GM12878 (cell line): ENCODE measurements around the gene CD180.

Experiments
- BHLHE40 ChIP-seq, 2 experiments: fragments of 450-650 bp in 1 of 2; IDR thresholded peaks; 2 replicates each; pipeline ENCODE4 v1.6.1; 2011 to 2017; ENCODE audit warnings: low read depth in 2 of 2, borderline replicate concordance in 1 of 2, improper control_type of control experiment in 1 of 2, low read length in 1 of 2, mild to moderate bottlenecking in 1 of 2
- BMI1 ChIP-seq: fragments of 450-650 bp; IDR thresholded peaks from 2 replicates; pipeline ENCODE4 v1.6.1; 2016; ENCODE audit warnings: mild to moderate bottlenecking, moderate library complexity, borderline replicate concordance
- CTCF ChIP-seq, 3 experiments: IDR thresholded peaks in 2 of 3; conservative IDR thresholded peaks in 1 of 3; 2 replicates each; pipeline ENCODE4 v1.5.1; 2011; ENCODE audit warnings: low read depth in 3 of 3, low read length in 3 of 3, mild to moderate bottlenecking in 3 of 3, control low read depth in 2 of 3, moderate library complexity in 2 of 3, inconsistent platforms in 1 of 3, mixed read lengths in 1 of 3; ENCODE audit not compliant: control insufficient read depth in 2 of 3, insufficient read depth in 1 of 3; ENCODE audit errors: extremely low read depth in 1 of 3
- E2F4 ChIP-seq: IDR thresholded peaks from 2 replicates; pipeline ENCODE4 v1.6.1; 2012; ENCODE audit warnings: low read depth, low read length, improper control_type of control experiment
- ESRRA ChIP-seq: IDR thresholded peaks from 2 replicates; pipeline ENCODE4 v1.6.1; 2012; ENCODE audit warnings: mild to moderate bottlenecking, low read length, improper control_type of control experiment
- EZH2 ChIP-seq: IDR thresholded peaks from 2 replicates; pipeline ENCODE4 v1.6.1; 2012; ENCODE audit warnings: low read depth, mild to moderate bottlenecking, control low read depth, inconsistent platforms, low read length, borderline replicate concordance; ENCODE audit not compliant: control insufficient read depth
- FOS ChIP-seq: IDR thresholded peaks from 3 replicates; pipeline ENCODE4 v1.6.1; 2011; ENCODE audit warnings: borderline replicate concordance; ENCODE audit not compliant: insufficient read length; ENCODE audit errors: extremely low read depth
- MAX ChIP-seq: IDR thresholded peaks from 2 replicates; pipeline ENCODE4 v1.6.1; 2012; ENCODE audit warnings: low read depth, low read length, improper control_type of control experiment
- POLR2A ChIP-seq: IDR thresholded peaks from 2 replicates; pipeline ENCODE4 v1.6.1; 2011; ENCODE audit warnings: low read depth, mild to moderate bottlenecking, low read length
- RFX5 ChIP-seq: IDR thresholded peaks from 2 replicates; pipeline ENCODE4 v1.6.1; 2011; ENCODE audit warnings: low read depth, low read length, improper control_type of control experiment
- STAT3 ChIP-seq: IDR thresholded peaks from 2 replicates; pipeline ENCODE4 v1.6.1; 2011; ENCODE audit warnings: low read depth, low read length, improper control_type of control experiment
- TAF1 ChIP-seq: IDR thresholded peaks from 2 replicates; pipeline ENCODE4 v1.6.1; 2011; ENCODE audit warnings: mild to moderate bottlenecking, low read depth, low read length, borderline replicate concordance
- TCF3 ChIP-seq: IDR thresholded peaks from 2 replicates; pipeline ENCODE4 v1.6.1; 2012; ENCODE audit warnings: low read depth, mild to moderate bottlenecking, low read length, borderline replicate concordance; ENCODE audit not compliant: insufficient read depth
- ZBTB40 ChIP-seq: fragments of 450-650 bp; IDR thresholded peaks from 2 replicates; pipeline ENCODE4 v1.6.1; 2016; ENCODE audit warnings: mild to moderate bottlenecking, moderate library complexity, borderline replicate concordance

GRCh38 chr5:67209141-67209771, 12.7 kb upstream of the CD180 start:
- TF ChIP-seq BMI1 (no peak), POLR2A (no peak), MAX (no peak), RFX5 (no peak), BHLHE40 (IDR thresholded peaks at IDR 0.05; ENCODE audit: borderline replicate concordance in 1 of 2, low read depth in 2 of 2, low read length in 1 of 2) (no peak), EZH2 (no peak), TCF3 (no peak), E2F4 (no peak), CTCF (IDR thresholded peaks at IDR 0.05 in 2 of 3, conservative IDR thresholded peaks at IDR 0.05 in 1 of 3; ENCODE audit: control insufficient read depth in 2 of 3, extremely low read depth in 1 of 3, insufficient read depth in 1 of 3, low read depth in 3 of 3, low read length in 3 of 3) (peak; percentile 68 to 88 (median 71)), STAT3 (no peak), TAF1 (no peak), ZBTB40 (no peak), FOS (no peak), ESRRA (no peak)
